ENCODE data around the gene SLC23A2. TPM values are rescaled to one million over a fixed set of nuclear protein-coding genes. Genes with fewer than 3 reads are reported as not detected.

Gene SLC23A2
- total RNA-seq, 2 experiments from 2014 or later, result 14.3 to 25.7 TPM

- Histone ChIP-seq H3K4me2 (ENCODE audit: low read length) (no peak overlapping the region), H3K4me1 (ENCODE audit: insufficient read depth, low read length, poor library complexity, severe bottlenecking) (peaks cover 10% of the 10 kb centered on the region), H3K9me3 (ENCODE audit: low read length) (no peaks in the 10 kb centered on the region), H4K20me1 (ENCODE audit: insufficient read depth, low read length) (peaks cover 7% of the 10 kb centered on the region; the same call in 1 of the 2 replicates), H3K79me2 (ENCODE audit: insufficient read depth, low read depth, low read length) (no peaks in the 10 kb centered on the region), H2AFZ (ENCODE audit: low read length) (no peak overlapping the region), H3K9me2 (ENCODE audit: insufficient read depth, low read length) (no peaks in the 10 kb centered on the region), H3K4me3 (ENCODE audit: low read depth, low read length, poor library complexity, severe bottlenecking) (no peak overlapping the region), H3K36me3 (ENCODE audit: insufficient read depth, low read length) (peaks cover 14% of the 10 kb centered on the region), H3K27ac (ENCODE audit: low read depth, low read length, poor library complexity, severe bottlenecking) (no peak overlapping the region)
- intact Hi-C loops (cut with micrococcal nuclease; ENCODE audit: unreplicated experiment), result no loop called here
- BruUV-seq (replicated peaks), result no TSS peak
- ChIA-PET CTCF (ENCODE audit: unreplicated experiment) (no interaction called here), POLR2A (interaction anchor here (0.5 to 0.8 kb wide), 2 partner anchors 30 to 1127 kb away, joined by 3 read pairs; no protein-coding TSS in a partner anchor)
- DNase-seq (ENCODE audit: low spot score), result no peak
- TF ChIP-seq CTCF (conservative IDR thresholded peaks at IDR 0.05; ENCODE audit: low read length), result no peak
- TF ChIP-seq EZH2phosphoT487 (IDR thresholded peaks at IDR 0.05; ENCODE audit: borderline replicate concordance, low read depth, low read length), result no peak
Observed at GRCh38 chr20:4912380-4913142, 88.7 kb downstream of the SLC23A2 start.

GRCh38 chr20:4910951-4911350, 90.4 kb downstream of the SLC23A2 start:
- Histone ChIP-seq H4K20me1 (ENCODE audit: insufficient read depth, low read length) (no peaks in the 10 kb centered on the region), H3K9me2 (ENCODE audit: insufficient read depth, low read length) (no peaks in the 10 kb centered on the region), H3K79me2 (ENCODE audit: insufficient read depth, low read depth, low read length) (no peaks in the 10 kb centered on the region), H3K4me1 (ENCODE audit: insufficient read depth, low read length, poor library complexity, severe bottlenecking) (peaks cover 4% of the 10 kb centered on the region), H3K4me3 (ENCODE audit: low read depth, low read length, poor library complexity, severe bottlenecking) (no peak overlapping the region), H3K36me3 (ENCODE audit: insufficient read depth, low read length) (peaks cover 14% of the 10 kb centered on the region), H3K9me3 (ENCODE audit: low read length) (no peaks in the 10 kb centered on the region), H3K27ac (ENCODE audit: low read depth, low read length, poor library complexity, severe bottlenecking) (no peak overlapping the region), H2AFZ (ENCODE audit: low read length) (no peak overlapping the region), H3K4me2 (ENCODE audit: low read length) (no peak overlapping the region)
- ChIA-PET POLR2A (no interaction called here), CTCF (ENCODE audit: unreplicated experiment) (no interaction called here)
- intact Hi-C loops (cut with micrococcal nuclease; ENCODE audit: unreplicated experiment), result no loop called here
- no TSS peak for BruUV-seq (replicated peaks)
- no peak for DNase-seq (ENCODE audit: low spot score)
- TF ChIP-seq EZH2phosphoT487 (IDR thresholded peaks at IDR 0.05; ENCODE audit: borderline replicate concordance, low read depth, low read length) (no peak), CTCF (conservative IDR thresholded peaks at IDR 0.05; ENCODE audit: low read length) (no peak)

GRCh38 chr20:4905613-4906012, 95.7 kb downstream of the SLC23A2 start:
- ChIA-PET CTCF (ENCODE audit: unreplicated experiment) (no interaction called here), POLR2A (interaction anchor here (0.6 kb wide), 1 partner anchor 1091 kb away, joined by 4 read pairs; no protein-coding TSS in a partner anchor)
- no TSS peak for BruUV-seq (replicated peaks)
- no peaks in the 10 kb centered on the region for H3K4me1 ChIP-seq (ENCODE audit: insufficient read depth, low read length, poor library complexity, severe bottlenecking)
- no peak overlapping the region for H3K4me3 ChIP-seq (ENCODE audit: low read depth, low read length, poor library complexity, severe bottlenecking)
- H3K36me3 ChIP-seq (ENCODE audit: insufficient read depth, low read length), result peaks cover 33% of the 10 kb centered on the region
- no peaks in the 10 kb centered on the region for H3K79me2 ChIP-seq (ENCODE audit: insufficient read depth, low read depth, low read length)
- H3K9me2 ChIP-seq (ENCODE audit: insufficient read depth, low read length), result no peaks in the 10 kb centered on the region
- no peak overlapping the region for H2AFZ ChIP-seq (ENCODE audit: low read length)
- H4K20me1 ChIP-seq (ENCODE audit: insufficient read depth, low read length), result no peaks in the 10 kb centered on the region
- H3K4me2 ChIP-seq (ENCODE audit: low read length), result no peak overlapping the region
- no peaks in the 10 kb centered on the region for H3K9me3 ChIP-seq (ENCODE audit: low read length)
- DNase-seq (ENCODE audit: low spot score), result no peak
- intact Hi-C loops (cut with micrococcal nuclease; ENCODE audit: unreplicated experiment), result no loop called here
- no peak for TF ChIP-seq CTCF (conservative IDR thresholded peaks at IDR 0.05; ENCODE audit: low read length)
- TF ChIP-seq EZH2phosphoT487 (IDR thresholded peaks at IDR 0.05; ENCODE audit: borderline replicate concordance, low read depth, low read length), result no peak
- no peak overlapping the region for H3K27ac ChIP-seq (ENCODE audit: low read depth, low read length, poor library complexity, severe bottlenecking)
